Measurements from ENCODE around the gene ADM5.

GRCh38 chr19:49713236-49713845 lies 23.9 kb downstream of the ADM5 start:
- TF ChIP-seq FOXS1 (CRISPR knock-in tag; IDR thresholded peaks at IDR 0.05) (no peak), ZSCAN20 (CRISPR knock-in tag; IDR thresholded peaks at IDR 0.05) (no peak), KDM5A (IDR thresholded peaks at IDR 0.05) (no peak), BHLHE40 (IDR thresholded peaks at IDR 0.05; ENCODE audit: low read depth, low read length) (no peak), CTCF (IDR thresholded peaks at IDR 0.05) (no peak), MAX (IDR thresholded peaks at IDR 0.05) (no peak), POLR2A (IDR thresholded peaks at IDR 0.05; ENCODE audit: low read length) (no peak), EP300 (IDR thresholded peaks at IDR 0.05) (no peak)
